Caco-2 (cell line): ENCODE data around the gene OSBPL5. TPM values are rescaled to one million over a fixed set of nuclear protein-coding genes. Genes with fewer than 3 reads are reported as not detected.
A peak's percentile ranks its signal among the peaks of the same experiment; 100 is the strongest.

ENCODE experiments used
- BruUV-seq: library from RNA; stranded (reverse); fragments of 400-500 nt; replicated peaks from 2 replicates; lab custom pipeline; 2021; lab: Mats Ljungman, UMichigan
- CTCF ChIA-PET: fragments of 300-600 bp; sonication (Branson Sonifier 250); formaldehyde crosslinking; loops from one replicate; lab custom pipeline; 2022; ENCODE audit warnings: antibody characterized with exemption; lab: Charles Lee
- POLR2A ChIA-PET: fragments of 300-600 bp; sonication (Branson Sonifier 250); formaldehyde crosslinking; loops from one replicate; lab custom pipeline; 2022; ENCODE audit warnings: antibody characterized with exemption; lab: Charles Lee
- DNase-seq, 2 experiments: peaks; one replicate each; pipeline versions ENCODE4 v3.0.0 to v3.0.0-alpha.2; 2020 to 2022
- H3K27me3 ChIP-seq: replicated peaks from 2 replicates; pipeline ENCODE4 v1.6.0; 2011; ENCODE audit warnings: low read length; ENCODE audit not compliant: control insufficient read depth, insufficient read depth
- H3K36me3 ChIP-seq: 2 replicates; pipeline ENCODE4 v1.5.1; 2011; ENCODE audit warnings: low read length; ENCODE audit not compliant: control insufficient read depth, insufficient read depth
- H3K4me1 ChIP-seq: fragments of 250-450 bp; sonication (Bioruptor Pico); 2 replicates; pipeline ENCODE4 v1.5.1; 2020; ENCODE audit warnings: mild to moderate bottlenecking
- H3K4me3 ChIP-seq: 2 replicates; pipeline ENCODE4 v1.5.1; 2011; ENCODE audit warnings: low read depth, mild to moderate bottlenecking, control low read depth, low read length
- H3K9me3 ChIP-seq: fragments of 250-450 bp; sonication (Bioruptor Pico); 2 replicates; pipeline ENCODE4 v1.5.1; 2020; ENCODE audit warnings: mild to moderate bottlenecking, moderate library complexity
- H3K27ac Mint-ChIP-seq: one replicate; pipeline ENCODE4 v1.8.0; 2022; ENCODE audit warnings: mixed read lengths; ENCODE audit not compliant: unreplicated experiment
- H3K27me3 Mint-ChIP-seq: one replicate; pipeline ENCODE4 v1.8.0; 2022; ENCODE audit warnings: mixed read lengths; ENCODE audit not compliant: insufficient read depth, unreplicated experiment
- H3K36me3 Mint-ChIP-seq: one replicate; pipeline ENCODE4 v1.8.0; 2022; ENCODE audit warnings: mild to moderate bottlenecking, mixed read lengths; ENCODE audit not compliant: insufficient read depth, unreplicated experiment
- H3K4me1 Mint-ChIP-seq: one replicate; pipeline ENCODE4 v1.8.0; 2022; ENCODE audit warnings: low read depth, mixed read lengths; ENCODE audit not compliant: unreplicated experiment
- H3K4me3 Mint-ChIP-seq: one replicate; pipeline ENCODE4 v1.8.0; 2022; ENCODE audit warnings: mild to moderate bottlenecking, moderate library complexity, mixed read lengths; ENCODE audit not compliant: unreplicated experiment
- H3K9me3 Mint-ChIP-seq: one replicate; pipeline ENCODE4 v1.8.0; 2022; ENCODE audit warnings: mixed read lengths; ENCODE audit not compliant: unreplicated experiment
- CTCF ChIP-seq, 2 experiments: fragments of 200-600 bp in 1 of 2; IDR thresholded peaks; 1 replicate in 1 of 2; 2 replicates in 1 of 2; pipeline versions ENCODE4 v1.5.1 to v1.8.0; 2011 to 2022; ENCODE audit warnings: antibody characterized with exemption in 1 of 2, control low read depth in 1 of 2, inconsistent platforms in 1 of 2, low read depth in 1 of 2, low read length in 1 of 2, mild to moderate bottlenecking in 1 of 2, moderate library complexity in 1 of 2; ENCODE audit not compliant: insufficient read depth in 1 of 2, severe bottlenecking in 1 of 2, unreplicated experiment in 1 of 2
- intact Hi-C: fragments of 100-400 bp; cut with micrococcal nuclease; formaldehyde crosslinking; loops from one replicate; pipeline ENCODE4 v1.10.0; 2022; ENCODE audit not compliant: unreplicated experiment
- total RNA-seq: library from RNA; stranded (reverse); gene quantifications from 2 replicates; pipeline ENCODE4 v1.2.3, GENCODE V29; 2022

OSBPL5 gene
- total RNA-seq, 1 experiment from 2014 or later: 4.9 TPM

GRCh38 chr11:3148255-3148989 is 16.7 kb downstream of the OSBPL5 start:
- ChIA-PET POLR2A (no interaction called here), CTCF (interaction anchor here (1.0 kb wide), 1 partner anchor 260 kb away, joined by 3 read pairs; no protein-coding TSS in a partner anchor)
- Histone ChIP-seq H3K9me3 (no peaks in the 10 kb centered on the region), H3K4me1 (peaks cover 25% of the 10 kb centered on the region), H3K36me3 (no peaks in the 10 kb centered on the region), H3K4me3 (no peak overlapping the region), H3K27me3 (no peaks in the 10 kb centered on the region)
- Mint-ChIP-seq H3K4me3 (no peak overlapping the region), H3K9me3 (no peaks in the 10 kb centered on the region), H3K27me3 (peaks cover 8% of the 10 kb centered on the region), H3K4me1 (peaks cover 17% of the 10 kb centered on the region), H3K36me3 (peaks cover 4% of the 10 kb centered on the region), H3K27ac (no peak overlapping the region)
- peak in 1 of 2 experiments; percentile 47 for DNase-seq
- intact Hi-C loops: no loop called here
- no peak for TF ChIP-seq CTCF (IDR thresholded peaks at IDR 0.05; ENCODE audit: insufficient read depth in 1 of 2, low read depth in 1 of 2, low read length in 1 of 2, severe bottlenecking in 1 of 2, unreplicated experiment in 1 of 2)
- no TSS peak for BruUV-seq

GRCh38 chr11:3147626-3148025 is 17.5 kb downstream of the OSBPL5 start:
- no peak overlapping the region for H3K27ac Mint-ChIP-seq
- TF ChIP-seq CTCF (IDR thresholded peaks at IDR 0.05; ENCODE audit: insufficient read depth in 1 of 2, low read depth in 1 of 2, low read length in 1 of 2, severe bottlenecking in 1 of 2, unreplicated experiment in 1 of 2): no peak
- H3K9me3 Mint-ChIP-seq: no peaks in the 10 kb centered on the region
- intact Hi-C loops: no loop called here
- H3K27me3 Mint-ChIP-seq: peaks cover 8% of the 10 kb centered on the region
- H3K36me3 ChIP-seq: no peaks in the 10 kb centered on the region
- no peak overlapping the region for H3K4me3 Mint-ChIP-seq
- H3K4me1 ChIP-seq: peaks cover 22% of the 10 kb centered on the region
- no TSS peak for BruUV-seq
- H3K9me3 ChIP-seq: no peaks in the 10 kb centered on the region
- H3K4me1 Mint-ChIP-seq: peaks cover 17% of the 10 kb centered on the region
- ChIA-PET CTCF (no interaction called here), POLR2A (no interaction called here)
- no peak for DNase-seq
- H3K4me3 ChIP-seq: no peak overlapping the region
- H3K27me3 ChIP-seq: no peaks in the 10 kb centered on the region
- H3K36me3 Mint-ChIP-seq: peaks cover 4% of the 10 kb centered on the region

GRCh38 chr11:3147257-3147619 is 17.9 kb downstream of the OSBPL5 start:
- H3K9me3 Mint-ChIP-seq: no peaks in the 10 kb centered on the region
- peaks cover 17% of the 10 kb centered on the region for H3K4me1 Mint-ChIP-seq
- no TSS peak for BruUV-seq
- no peak overlapping the region for H3K27ac Mint-ChIP-seq
- ChIA-PET CTCF (no interaction called here), POLR2A (no interaction called here)
- Histone ChIP-seq H3K27me3 (no peaks in the 10 kb centered on the region), H3K9me3 (no peaks in the 10 kb centered on the region), H3K36me3 (no peaks in the 10 kb centered on the region), H3K4me1 (peaks cover 22% of the 10 kb centered on the region), H3K4me3 (no peak overlapping the region)
- no peak for DNase-seq
- no peak overlapping the region for H3K4me3 Mint-ChIP-seq
- intact Hi-C loops: no loop called here
- TF ChIP-seq CTCF (IDR thresholded peaks at IDR 0.05; ENCODE audit: insufficient read depth in 1 of 2, low read depth in 1 of 2, low read length in 1 of 2, severe bottlenecking in 1 of 2, unreplicated experiment in 1 of 2): no peak
- H3K36me3 Mint-ChIP-seq: peaks cover 4% of the 10 kb centered on the region
- peaks cover 8% of the 10 kb centered on the region for H3K27me3 Mint-ChIP-seq
